ENCODE measurements around the gene PHACTR3. TPM values are rescaled to one million over a fixed set of nuclear protein-coding genes. Genes with fewer than 3 reads are reported as not detected.

The PHACTR3 gene
- total RNA-seq, 1 donor from 2014 or later = 1.4 TPM

DNA sequence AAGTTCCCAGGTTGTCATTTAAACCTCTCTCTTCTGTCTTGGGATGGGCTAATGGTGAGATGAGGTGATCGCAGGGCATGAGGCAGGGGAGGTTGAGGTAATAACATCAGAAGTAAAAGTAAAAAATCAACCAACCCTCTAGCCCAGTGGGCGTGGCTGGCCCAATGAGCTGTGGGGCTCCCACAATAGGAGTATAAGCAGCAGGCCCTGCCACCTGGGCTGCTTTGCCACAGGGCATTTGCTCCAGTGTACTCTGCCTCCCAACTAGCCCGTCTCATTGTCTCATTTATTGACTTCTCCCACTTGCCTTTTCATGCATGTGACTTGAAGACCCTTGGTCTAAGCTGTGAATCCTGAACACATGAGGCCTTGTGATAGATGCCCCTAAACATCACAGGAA is 62.8 kb downstream of the PHACTR3 start:
- Mint-ChIP-seq H3K9me3 (no peaks in the 10 kb centered on the region), H3K4me1 (no peaks in the 10 kb centered on the region), H3K27me3 (ENCODE audit: insufficient read depth, low read depth) (peaks cover 2% of the 10 kb centered on the region), H3K36me3 (no peaks in the 10 kb centered on the region), H3K4me3 (no peak overlapping the region), H3K27ac (no peak overlapping the region)
- DNase-seq (ENCODE audit: low spot score) = no peak
- no peaks in the 10 kb centered on the region for H4K20me1 ChIP-seq (ENCODE audit: low read depth)
- no peaks in the 10 kb centered on the region for H3K36me3 ChIP-seq
- H3K9ac ChIP-seq = no peak overlapping the region
- H3K27me3 ChIP-seq = no peaks in the 10 kb centered on the region
- no peak overlapping the region for H3K4me2 ChIP-seq
- no peak overlapping the region for H2AFZ ChIP-seq (replicated peaks)
- TF ChIP-seq EZH2 (IDR thresholded peaks at IDR 0.05) = no peak
- TF ChIP-seq, protein P1, sequence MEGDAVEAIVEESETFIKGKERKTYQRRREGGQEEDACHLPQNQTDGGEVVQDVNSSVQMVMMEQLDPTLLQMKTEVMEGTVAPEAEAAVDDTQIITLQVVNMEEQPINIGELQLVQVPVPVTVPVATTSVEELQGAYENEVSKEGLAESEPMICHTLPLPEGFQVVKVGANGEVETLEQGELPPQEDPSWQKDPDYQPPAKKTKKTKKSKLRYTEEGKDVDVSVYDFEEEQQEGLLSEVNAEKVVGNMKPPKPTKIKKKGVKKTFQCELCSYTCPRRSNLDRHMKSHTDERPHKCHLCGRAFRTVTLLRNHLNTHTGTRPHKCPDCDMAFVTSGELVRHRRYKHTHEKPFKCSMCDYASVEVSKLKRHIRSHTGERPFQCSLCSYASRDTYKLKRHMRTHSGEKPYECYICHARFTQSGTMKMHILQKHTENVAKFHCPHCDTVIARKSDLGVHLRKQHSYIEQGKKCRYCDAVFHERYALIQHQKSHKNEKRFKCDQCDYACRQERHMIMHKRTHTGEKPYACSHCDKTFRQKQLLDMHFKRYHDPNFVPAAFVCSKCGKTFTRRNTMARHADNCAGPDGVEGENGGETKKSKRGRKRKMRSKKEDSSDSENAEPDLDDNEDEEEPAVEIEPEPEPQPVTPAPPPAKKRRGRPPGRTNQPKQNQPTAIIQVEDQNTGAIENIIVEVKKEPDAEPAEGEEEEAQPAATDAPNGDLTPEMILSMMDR (IDR thresholded peaks at IDR 0.05) = no peak
- TF ChIP-seq EZH2phosphoT487 (IDR thresholded peaks at IDR 0.05) = no peak
- H3K27ac ChIP-seq = no peak overlapping the region
- peaks cover 4% of the 10 kb centered on the region for H3K9me3 ChIP-seq (ENCODE audit: low read depth)
- no peaks in the 10 kb centered on the region for H3F3A ChIP-seq (ENCODE audit: low read depth)
- H3K4me1 ChIP-seq = no peaks in the 10 kb centered on the region
- H3K79me2 ChIP-seq (ENCODE audit: low read depth) = no peaks in the 10 kb centered on the region
- H3K4me3 ChIP-seq = no peak overlapping the region

DNA sequence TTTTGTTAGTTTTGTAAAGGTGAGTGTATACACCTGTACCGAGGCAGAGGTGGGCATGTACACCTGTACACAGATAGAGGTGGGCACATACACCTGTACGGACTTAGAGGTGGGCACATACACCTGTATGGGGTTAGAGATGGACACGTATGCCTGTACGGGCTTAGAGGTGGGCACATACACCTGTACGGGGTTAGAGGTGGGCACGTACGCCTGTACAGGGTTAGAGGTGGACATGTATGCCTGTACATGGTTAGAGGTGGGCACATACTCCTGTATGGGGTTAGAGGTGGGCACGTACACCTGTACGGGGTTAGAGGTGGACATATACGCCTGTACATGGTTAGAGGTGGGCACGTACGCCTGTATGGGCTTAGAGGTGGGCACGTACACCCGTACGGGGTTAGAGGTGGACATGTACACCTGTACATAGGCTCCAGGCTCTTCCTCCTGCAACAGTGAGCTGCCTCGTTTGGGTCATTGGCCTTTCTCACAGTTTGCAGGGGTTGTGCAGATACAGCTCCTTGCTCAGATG is 63.7 kb downstream of the PHACTR3 start:
- Histone ChIP-seq H3K79me2 (ENCODE audit: low read depth) (no peaks in the 10 kb centered on the region), H3K27ac (no peak overlapping the region), H3K27me3 (no peaks in the 10 kb centered on the region), H4K20me1 (ENCODE audit: low read depth) (no peaks in the 10 kb centered on the region), H3K9me3 (ENCODE audit: low read depth) (peaks cover 4% of the 10 kb centered on the region), H3K9ac (no peak overlapping the region), H3K4me2 (no peak overlapping the region), H3F3A (ENCODE audit: low read depth) (no peaks in the 10 kb centered on the region), H3K4me3 (no peak overlapping the region), H2AFZ (replicated peaks) (no peak overlapping the region), H3K4me1 (no peaks in the 10 kb centered on the region), H3K36me3 (no peaks in the 10 kb centered on the region)
- Mint-ChIP-seq H3K27me3 (ENCODE audit: insufficient read depth, low read depth) (no peaks in the 10 kb centered on the region), H3K4me3 (no peak overlapping the region), H3K4me1 (no peaks in the 10 kb centered on the region), H3K36me3 (no peaks in the 10 kb centered on the region), H3K27ac (no peak overlapping the region), H3K9me3 (no peaks in the 10 kb centered on the region)
- TF ChIP-seq EZH2phosphoT487 (IDR thresholded peaks at IDR 0.05) = no peak
- TF ChIP-seq, protein P1 (IDR thresholded peaks at IDR 0.05) = no peak
- no peak for TF ChIP-seq EZH2 (IDR thresholded peaks at IDR 0.05)
- DNase-seq (ENCODE audit: low spot score) = no peak

DNA sequence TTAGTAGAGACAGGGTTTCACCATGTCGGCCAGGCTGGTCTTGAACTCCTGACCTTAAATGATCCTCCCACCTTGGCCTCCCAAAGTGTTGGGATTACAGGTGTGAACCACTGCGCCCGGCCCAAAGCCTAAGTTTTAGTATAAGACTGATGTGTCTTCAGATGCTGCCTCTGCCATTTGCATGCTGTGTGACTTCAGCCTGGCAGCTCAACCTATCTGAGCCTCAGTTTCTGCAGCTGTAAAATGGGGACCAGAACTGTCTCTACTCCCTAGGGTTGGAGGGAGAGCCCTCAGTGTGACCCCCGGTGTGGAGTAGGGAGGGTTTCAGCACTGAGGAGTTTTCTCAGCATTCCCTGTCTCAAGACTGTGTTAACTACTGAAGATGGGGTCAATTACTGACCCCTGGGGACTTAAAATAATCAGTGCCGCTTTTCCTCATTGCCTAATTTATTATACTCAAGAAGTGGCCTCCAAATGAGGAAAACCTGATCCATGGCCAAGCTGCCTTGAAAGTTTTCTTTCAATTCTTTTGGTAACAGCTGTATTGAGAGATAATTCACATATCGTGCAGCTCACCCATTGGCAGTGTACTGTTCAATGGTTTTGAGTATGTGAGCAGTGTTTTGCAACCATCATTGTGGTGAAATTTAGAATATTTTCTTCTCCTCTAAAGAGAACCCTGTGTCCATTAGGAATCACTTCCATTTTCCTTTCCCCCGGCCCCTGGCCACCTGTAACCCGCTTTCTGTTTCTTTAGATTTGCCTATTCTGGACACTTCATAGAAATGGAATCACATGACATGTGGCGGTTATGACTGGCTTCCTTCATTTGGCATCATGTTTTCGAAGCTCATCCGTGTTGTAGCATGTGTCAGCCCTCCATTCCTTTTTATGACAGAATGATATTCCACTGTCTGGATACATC is 64.8 kb downstream of the PHACTR3 start:
- Mint-ChIP-seq H3K27me3 (ENCODE audit: insufficient read depth, low read depth) (peaks cover 2% of the 10 kb centered on the region), H3K4me1 (no peaks in the 10 kb centered on the region), H3K36me3 (no peaks in the 10 kb centered on the region), H3K4me3 (no peak overlapping the region), H3K9me3 (no peaks in the 10 kb centered on the region), H3K27ac (no peak overlapping the region)
- H3K27me3 ChIP-seq = no peaks in the 10 kb centered on the region
- no peak overlapping the region for H3K9ac ChIP-seq
- no peak for DNase-seq (ENCODE audit: low spot score)
- peaks cover 4% of the 10 kb centered on the region for H3K9me3 ChIP-seq (ENCODE audit: low read depth)
- H3F3A ChIP-seq (ENCODE audit: low read depth) = no peaks in the 10 kb centered on the region
- TF ChIP-seq, protein P1 (IDR thresholded peaks at IDR 0.05) = no peak
- TF ChIP-seq EZH2 (IDR thresholded peaks at IDR 0.05) (no peak), EZH2phosphoT487 (IDR thresholded peaks at IDR 0.05) (no peak)
- H3K4me3 ChIP-seq = no peak overlapping the region
- no peak overlapping the region for H3K27ac ChIP-seq
- H4K20me1 ChIP-seq (ENCODE audit: low read depth) = no peaks in the 10 kb centered on the region
- no peak overlapping the region for H2AFZ ChIP-seq (replicated peaks)
- H3K4me1 ChIP-seq = no peaks in the 10 kb centered on the region
- H3K4me2 ChIP-seq = no peak overlapping the region
- no peaks in the 10 kb centered on the region for H3K79me2 ChIP-seq (ENCODE audit: low read depth)
- no peaks in the 10 kb centered on the region for H3K36me3 ChIP-seq

All from neural progenitor cell (in vitro differentiated cells).